ENCODE data around the gene B4GALT5.

DNA sequence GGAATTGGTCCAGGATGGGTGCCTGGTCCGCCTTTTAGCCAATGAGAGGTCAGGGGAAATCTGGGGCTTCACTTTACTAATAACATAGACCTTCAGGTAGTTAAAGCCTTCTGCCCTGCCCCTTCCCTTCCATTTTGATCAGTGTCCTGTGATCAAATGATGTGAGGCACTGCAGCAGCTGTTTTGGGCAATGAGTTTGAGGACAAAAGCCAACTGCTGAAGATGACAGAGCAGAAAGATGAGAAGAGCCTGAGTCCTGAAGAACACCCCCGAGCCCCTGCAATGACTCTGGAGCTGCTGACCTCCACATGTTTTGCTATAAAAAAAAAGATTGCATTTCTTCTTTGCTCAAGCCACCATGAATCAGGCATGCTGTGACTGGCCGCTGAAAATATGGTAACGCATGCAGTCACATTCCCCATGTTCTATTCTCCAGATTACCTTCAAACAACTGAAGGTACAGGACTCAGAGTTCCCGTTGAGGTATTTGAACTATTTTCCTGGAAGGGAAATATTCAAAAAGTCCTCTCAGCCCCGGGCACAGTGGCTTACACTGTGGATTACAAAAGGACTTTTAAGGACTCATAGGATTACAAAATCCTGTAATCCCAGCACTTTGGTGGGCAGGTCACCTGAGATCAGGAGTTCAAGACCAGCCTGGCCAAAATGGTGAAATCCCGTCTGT is 45.7 kb upstream of the B4GALT5 start:
- TF ChIP-seq CTCF (conservative IDR thresholded peaks at IDR 0.05; ENCODE audit: low read length): no peak
- TF ChIP-seq EZH2phosphoT487 (IDR thresholded peaks at IDR 0.05; ENCODE audit: borderline replicate concordance): no peak

Measured in Loucy (cell line).